NCI-H345 treated with DMSO at 0.1 percent for 48 hours (cell line): ENCODE data around the gene RFX8.
A peak's percentile ranks its signal among the peaks of the same experiment; 100 is the strongest.
"Not testable (repeated sequence)": the region's sequence is repeated elsewhere in the genome, so short reads cannot be mapped to it uniquely, and the experiment has no call there.

Experiments used
- DNase-seq: peaks from one replicate; lab custom pipeline; 2025; ENCODE audit not compliant: unreplicated experiment; lab: John Stamatoyannopoulos, UW

The RFX8 gene

DNA sequence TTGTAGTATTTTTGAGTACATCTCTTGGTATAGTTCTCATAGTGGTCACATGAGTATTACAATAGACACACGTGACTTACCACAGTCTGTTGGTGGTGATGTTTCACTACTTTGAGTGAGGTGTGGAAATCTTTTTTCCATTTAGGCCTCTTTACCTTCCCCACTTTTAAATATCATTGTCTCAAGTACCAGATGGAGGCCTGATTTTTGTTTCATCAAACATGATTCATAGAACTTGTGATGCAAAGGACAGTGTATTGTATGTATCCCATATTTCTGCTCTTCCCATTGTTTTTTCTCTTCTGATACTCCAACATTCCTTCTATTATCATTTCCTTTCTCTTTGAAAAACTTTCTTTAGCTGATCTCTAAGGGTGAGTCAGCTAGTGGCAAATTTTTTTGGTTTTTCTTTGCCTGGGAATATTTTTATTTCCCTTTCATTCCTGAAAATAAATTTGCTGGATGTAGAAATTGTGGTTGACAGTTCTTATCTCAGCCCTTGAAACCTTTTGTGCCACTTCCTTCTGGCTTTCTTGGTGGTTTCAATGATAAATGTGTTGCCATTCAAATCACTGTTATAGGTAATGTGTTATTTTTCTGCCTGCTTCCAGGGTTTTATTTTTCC, 32.8 kb downstream of the RFX8 start:
- DNase-seq, result no peak

- no peak for DNase-seq
These were observed 34.7 kb downstream of the RFX8 start for GRCh38 chr2:101440127-101440738.

DNA sequence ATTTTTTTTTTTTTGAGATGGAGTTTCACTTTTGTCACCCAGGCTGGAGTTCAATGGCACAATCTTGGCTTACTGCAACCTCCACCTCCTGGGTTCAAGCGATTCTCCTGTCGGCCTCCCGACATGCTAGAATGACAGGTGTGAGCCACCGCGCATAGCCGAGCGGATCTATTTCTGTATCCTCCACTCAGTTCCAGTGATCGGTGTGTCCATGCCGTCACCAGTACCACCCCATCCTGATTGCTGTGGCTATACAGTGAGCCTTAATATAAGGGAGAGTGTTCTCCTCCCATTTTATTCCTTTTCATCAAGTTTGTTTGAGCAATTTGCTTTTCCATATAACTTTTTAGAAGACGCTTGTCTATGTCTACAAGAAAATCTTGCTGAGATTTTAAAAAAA, 35.2 kb downstream of the RFX8 start:
- no peak for DNase-seq

- DNase-seq, result not testable (repeated sequence)
These were observed 36.4 kb downstream of the RFX8 start for GRCh38 chr2:101438555-101438954.

DNA sequence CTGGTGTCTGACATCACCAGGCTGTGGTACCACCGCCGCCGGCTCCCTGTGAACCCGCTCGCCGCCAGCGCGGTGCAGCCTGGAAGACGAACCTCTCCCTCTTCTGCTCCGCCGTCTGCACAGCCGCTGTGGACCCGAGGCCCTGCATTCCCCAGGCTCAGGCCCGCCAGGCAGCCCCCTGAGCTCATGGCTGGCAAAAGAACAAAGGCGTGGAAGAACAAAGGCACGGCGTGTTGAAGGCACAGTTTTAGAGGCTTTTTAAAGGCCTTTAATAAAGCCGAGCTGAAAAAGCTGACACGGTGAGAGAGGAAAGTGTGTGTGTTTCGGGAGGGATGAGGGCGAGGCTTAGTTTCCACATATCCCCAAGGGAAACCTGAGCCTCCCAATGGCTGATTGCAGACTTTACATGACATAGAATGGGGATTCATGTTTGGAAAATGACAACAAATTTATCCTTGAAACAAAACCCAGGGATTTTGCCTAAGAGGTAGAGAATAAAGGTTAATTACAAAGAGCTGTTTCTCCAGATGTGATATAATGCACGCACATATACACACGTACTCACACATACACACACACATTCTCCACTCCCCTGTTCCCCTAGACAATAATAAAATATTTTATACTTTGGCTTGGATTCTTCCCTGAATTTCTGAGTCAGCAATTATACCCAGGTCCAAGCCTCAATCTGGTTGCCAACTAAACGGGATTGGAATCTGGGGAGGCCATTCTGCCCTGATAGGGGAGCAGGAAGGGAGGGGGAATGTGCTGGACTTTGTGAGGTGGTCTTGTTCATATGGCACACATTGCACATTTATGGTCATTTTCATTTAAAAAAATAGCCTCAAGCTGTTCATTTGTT, 39.7 kb downstream of the RFX8 start:
- DNase-seq, result no peak

- no peak for DNase-seq
These were observed 41.4 kb downstream of the RFX8 start for GRCh38 chr2:101433465-101433864.

GRCh38 chr2:101432411-101433181, 42.3 kb downstream of the RFX8 start:
- DNase-seq, result no peak

DNA sequence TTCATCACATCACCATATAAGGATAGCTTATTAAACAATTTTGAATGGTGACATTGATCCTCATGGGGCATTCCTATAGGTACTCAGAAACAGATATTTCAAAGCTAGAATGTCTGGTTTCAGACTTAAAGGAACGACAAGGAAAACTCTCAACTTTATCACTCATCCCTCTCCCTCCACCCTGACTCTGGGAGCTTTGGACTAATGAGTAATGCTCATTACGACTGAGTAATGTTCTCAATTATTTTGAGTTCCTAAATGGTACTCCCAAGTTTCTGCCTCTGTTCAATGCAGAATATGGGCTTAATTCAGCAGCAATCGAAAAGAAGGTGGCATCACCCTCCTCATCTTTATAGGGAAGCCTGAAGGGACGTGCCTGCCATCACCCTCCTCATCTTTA, 43.4 kb downstream of the RFX8 start:
- no peak for DNase-seq

DNA sequence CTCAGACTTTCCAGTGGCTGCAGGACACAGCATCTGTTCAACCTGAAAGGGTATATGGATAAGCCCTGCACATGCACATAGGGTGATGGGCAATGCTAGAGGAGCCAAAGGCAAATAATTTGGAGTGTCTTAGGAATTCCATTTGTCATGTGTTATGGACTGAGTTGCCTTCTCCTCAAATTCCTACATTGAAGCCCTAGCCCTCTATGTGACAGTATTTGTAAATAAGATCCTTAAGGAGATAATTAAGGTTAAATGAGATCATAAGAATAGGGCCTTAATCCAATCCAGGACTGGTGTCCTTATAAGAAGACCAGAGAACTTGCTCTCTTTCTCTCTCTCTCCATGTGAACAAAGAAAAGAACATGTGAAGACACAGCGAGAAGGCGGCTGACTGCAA, 44.8 kb downstream of the RFX8 start:
- no peak for DNase-seq

GRCh38 chr2:101429453-101429852, 45.5 kb downstream of the RFX8 start:
- DNase-seq, result no peak

DNA sequence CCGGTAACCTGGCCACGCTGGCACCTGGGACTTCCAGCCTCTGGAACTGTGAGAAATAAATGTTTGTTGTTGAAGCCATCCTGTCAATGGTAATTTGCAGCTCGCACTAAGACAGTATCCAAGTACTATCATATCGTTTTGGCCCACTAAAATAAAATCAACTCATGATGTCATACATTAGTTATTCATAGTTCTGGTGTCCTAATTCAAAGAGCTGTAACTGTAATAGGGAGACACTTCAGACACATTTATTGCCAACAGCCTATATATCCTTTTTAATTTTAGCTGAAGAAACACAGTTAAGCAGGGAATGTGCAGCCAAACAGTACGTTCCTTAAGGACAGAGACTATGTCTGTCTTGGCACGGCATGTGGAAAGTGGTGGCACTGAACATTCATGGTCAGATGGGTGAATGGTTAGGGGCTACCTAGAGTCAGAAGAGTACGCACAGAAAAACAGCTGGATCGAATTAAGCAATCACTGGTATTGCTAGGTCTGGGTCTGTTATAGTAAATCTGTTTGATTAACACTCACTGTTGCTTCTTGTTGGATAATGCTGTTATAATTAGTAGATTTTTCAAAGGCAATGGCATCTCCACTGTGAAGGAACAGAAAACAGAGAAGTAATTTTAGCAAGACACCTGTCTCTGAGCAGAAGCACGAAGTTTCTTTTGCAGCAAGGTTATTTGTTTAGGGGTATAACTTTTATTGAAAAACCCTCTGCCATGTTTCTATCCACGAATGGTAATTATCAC, 46.3 kb downstream of the RFX8 start:
- no peak for DNase-seq

DNA sequence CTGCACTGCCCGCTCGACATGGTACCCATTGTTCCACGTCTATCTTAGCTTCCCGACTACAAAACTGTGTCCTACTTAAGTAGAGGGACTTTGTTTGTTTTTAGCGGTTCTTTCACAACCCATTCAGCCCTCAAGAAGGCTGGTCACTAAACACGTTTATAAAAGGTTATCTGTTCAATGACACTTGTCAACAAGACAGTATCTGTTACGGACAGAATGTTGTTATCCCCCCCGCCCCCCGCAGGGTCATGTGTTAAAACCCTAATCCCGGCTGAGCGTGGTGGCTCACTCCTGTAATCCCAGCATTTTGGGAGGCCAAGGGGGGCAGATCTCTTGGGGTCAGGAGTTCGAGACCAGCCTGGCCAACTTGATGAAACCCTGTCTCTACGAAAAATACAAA, 47.2 kb downstream of the RFX8 start:
- DNase-seq, result no peak

DNA sequence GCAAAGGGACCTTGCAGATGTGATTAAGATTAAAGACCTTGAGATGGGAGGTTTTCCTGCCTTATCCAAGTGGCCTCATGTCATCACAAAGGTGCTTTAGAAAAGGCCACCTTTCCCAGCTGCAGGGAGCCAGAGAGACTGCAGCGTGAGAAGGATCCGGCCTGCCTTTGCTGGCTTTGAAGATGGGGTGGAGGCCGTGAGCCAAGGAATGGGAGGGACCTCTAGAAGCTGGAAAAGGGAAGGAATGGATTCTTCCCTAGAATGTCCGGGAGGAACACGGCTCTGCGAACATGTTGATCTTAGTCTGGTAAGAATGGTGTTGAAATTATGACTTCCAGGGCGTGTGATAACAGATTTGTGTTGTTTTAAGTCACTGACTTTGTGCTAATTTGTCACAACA, 47.7 kb downstream of the RFX8 start:
- no peak for DNase-seq

DNA sequence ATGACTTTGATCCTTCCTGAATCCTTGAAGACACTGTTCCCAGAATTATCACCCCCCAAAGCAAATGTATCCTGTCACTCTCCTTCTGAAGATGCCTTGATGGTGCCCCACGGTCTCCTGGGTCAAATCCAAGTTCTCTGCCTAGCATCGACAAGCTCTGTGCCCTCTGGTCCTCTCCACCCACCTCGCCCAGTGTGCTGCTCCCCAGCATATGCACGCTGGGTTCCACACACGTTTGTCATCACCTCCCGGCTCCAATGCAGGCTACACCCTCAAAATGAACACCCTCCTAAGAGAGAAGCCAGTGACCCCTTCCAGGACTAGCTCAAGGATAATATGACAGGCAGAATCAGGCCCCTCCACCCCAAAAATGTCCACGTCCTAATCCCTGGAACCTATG, 48.1 kb downstream of the RFX8 start:
- DNase-seq, result no peak

- no peak for DNase-seq
These were observed 54.3 kb downstream of the RFX8 start for GRCh38 chr2:101420623-101421022.

DNA sequence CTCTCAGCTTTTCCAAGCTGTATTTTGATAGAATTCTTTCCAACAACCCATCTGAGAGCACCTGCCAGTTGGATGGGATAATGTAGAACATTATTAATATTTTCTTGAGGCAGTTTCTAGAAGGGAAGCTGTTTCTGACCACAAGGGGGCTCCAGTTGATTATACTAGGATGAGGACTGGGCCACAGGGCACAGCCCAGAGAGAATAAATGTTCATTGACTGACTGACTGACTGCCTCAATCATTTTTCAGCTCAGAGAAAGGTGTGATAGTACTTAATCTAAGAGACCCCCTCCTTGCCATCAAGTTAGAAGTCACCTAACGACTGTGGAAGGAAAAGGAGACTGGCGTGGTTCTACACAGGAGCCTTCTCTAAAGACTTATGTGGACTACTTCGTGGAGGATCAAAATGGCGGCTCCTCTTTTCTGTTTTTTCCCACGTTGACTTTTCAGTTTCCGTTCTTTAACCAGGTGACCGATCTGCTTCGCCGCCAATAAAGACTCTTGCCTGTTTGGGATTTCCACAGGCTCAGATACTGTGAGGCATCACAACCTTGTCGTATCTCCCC, 55.7 kb downstream of the RFX8 start:
- DNase-seq, result peak; percentile 14

- DNase-seq, result no peak
These were observed 56.3 kb downstream of the RFX8 start for GRCh38 chr2:101418460-101419095.

- no peak for DNase-seq
These were observed 58.3 kb downstream of the RFX8 start for GRCh38 chr2:101416609-101417008.

- DNase-seq, result no peak
These were observed 59.0 kb downstream of the RFX8 start for GRCh38 chr2:101415884-101416283.

DNA sequence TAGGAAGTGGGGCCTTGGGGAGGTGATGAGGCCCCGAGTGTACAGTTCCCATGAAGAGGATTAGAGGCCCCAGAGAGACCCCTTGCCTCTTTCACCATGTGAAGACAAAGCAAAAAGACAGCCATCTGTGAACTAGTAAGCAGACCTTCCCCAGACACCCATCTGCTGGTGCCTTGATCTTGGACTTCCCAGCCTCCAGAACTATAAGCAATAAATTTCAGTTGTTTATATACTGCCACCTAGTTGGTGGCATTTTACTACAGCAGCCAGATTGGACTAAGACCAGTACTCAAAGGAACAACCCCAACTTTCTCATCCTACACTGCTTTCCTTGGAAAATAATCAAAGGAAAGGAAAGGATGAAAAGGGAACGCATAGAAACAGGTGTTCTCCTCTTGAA, 59.7 kb downstream of the RFX8 start:
- DNase-seq, result no peak
